OCI-LY1 (cell line): Measurements from ENCODE around the gene ADARB2.

Source experiments
- H2AFZ ChIP-seq: fragments of 200-600 bp; sonication (generic), shearing (Covaris generic); 2 replicates; pipeline ENCODE4 v1.6.0; 2014; ENCODE audit warnings: antibody characterized with exemption, mild to moderate bottlenecking, low read length
- H3F3A ChIP-seq: fragments of 200-600 bp; sonication (generic), shearing (Covaris generic); 2 replicates; pipeline ENCODE4 v1.6.0; 2014; ENCODE audit warnings: mild to moderate bottlenecking, antibody characterized with exemption, low read length, moderate library complexity; ENCODE audit not compliant: insufficient read depth
- H3K27ac ChIP-seq: fragments of 200-600 bp; sonication (generic); 2 replicates; pipeline ENCODE4 v1.5.1; 2014; ENCODE audit warnings: low read length, mixed run types, mild to moderate bottlenecking, low read depth; ENCODE audit not compliant: poor library complexity, severe bottlenecking
- H3K27me3 ChIP-seq: fragments of 200-600 bp; sonication (generic); 2 replicates; pipeline ENCODE4 v1.6.0; 2014; ENCODE audit warnings: antibody characterized with exemption, mild to moderate bottlenecking, low read length, moderate library complexity; ENCODE audit not compliant: insufficient read depth
- H3K36me3 ChIP-seq: fragments of 200-600 bp; sonication (generic); 2 replicates; pipeline ENCODE4 v1.6.1; 2014; ENCODE audit warnings: mild to moderate bottlenecking, antibody characterized with exemption, low read length, moderate library complexity, mixed read lengths; ENCODE audit not compliant: insufficient read depth
- H3K4me1 ChIP-seq: fragments of 200-600 bp; sonication (generic); 2 replicates; pipeline ENCODE4 v1.5.1; 2014; ENCODE audit warnings: mild to moderate bottlenecking, low read length, moderate library complexity; ENCODE audit not compliant: insufficient read depth, severe bottlenecking
- H3K4me2 ChIP-seq: fragments of 200-600 bp; sonication (generic), shearing (Covaris generic); 2 replicates; pipeline ENCODE4 v1.6.1; 2014; ENCODE audit warnings: low read length
- H3K4me3 ChIP-seq: fragments of 200-600 bp; sonication (generic); 2 replicates; pipeline ENCODE4 v1.5.1; 2014; ENCODE audit warnings: low read length, low read depth, mild to moderate bottlenecking, mixed read lengths; ENCODE audit not compliant: poor library complexity, severe bottlenecking
- H3K79me2 ChIP-seq: fragments of 200-600 bp; shearing (Covaris generic); 2 replicates; pipeline ENCODE4 v1.6.1; 2016; ENCODE audit warnings: mixed run types, low read length, mixed read lengths; ENCODE audit not compliant: insufficient read depth
- H3K9ac ChIP-seq: fragments of 200-600 bp; sonication (generic), shearing (Covaris generic); 2 replicates; pipeline ENCODE4 v1.6.1; 2014; ENCODE audit warnings: mild to moderate bottlenecking, low read length, mixed read lengths
- H3K9me2 ChIP-seq: fragments of 200-600 bp; sonication (generic), shearing (Covaris generic); 2 replicates; pipeline ENCODE4 v1.6.1; 2014; ENCODE audit warnings: low read depth, mild to moderate bottlenecking, low read length, mixed read lengths
- H3K9me3 ChIP-seq: fragments of 200-600 bp; shearing (Covaris generic); 2 replicates; pipeline ENCODE4 v1.6.1; 2014; ENCODE audit warnings: low read length, mixed read lengths
- H4K20me1 ChIP-seq: fragments of 200-600 bp; sonication (generic), shearing (Covaris generic); 2 replicates; pipeline ENCODE4 v1.6.0; 2016; ENCODE audit warnings: mild to moderate bottlenecking, low read length; ENCODE audit not compliant: insufficient read depth
- CTCF ChIP-seq: fragments of 200-600 bp; sonication (generic), shearing (Covaris generic); IDR thresholded peaks from 2 replicates; pipeline ENCODE4 v1.5.1; 2017; ENCODE audit warnings: mild to moderate bottlenecking, antibody characterized with exemption, low read length, moderate library complexity, mixed read lengths
- EZH2 ChIP-seq: fragments of 200-600 bp; sonication (generic), shearing (Covaris generic); IDR thresholded peaks from 2 replicates; pipeline ENCODE4 v1.8.0; 2017; ENCODE audit warnings: borderline replicate concordance, mixed run types, mild to moderate bottlenecking, antibody characterized with exemption, low read length, moderate library complexity, mixed read lengths

ADARB2 gene

GRCh38 chr10:1483826-1484225 lies 253.5 kb downstream of the ADARB2 start:
- Histone ChIP-seq H3K27me3 (no peaks in the 10 kb centered on the region), H3K4me2 (no peak overlapping the region), H3K9ac (no peak overlapping the region), H3K36me3 (peaks cover 6% of the 10 kb centered on the region; the same call in 1 of the 2 replicates), H3K27ac (peak overlapping the region; percentile 8), H2AFZ (no peak overlapping the region), H3K4me1 (peaks cover 52% of the 10 kb centered on the region), H3K4me3 (no peak overlapping the region), H3K9me2 (no peaks in the 10 kb centered on the region), H3K79me2 (no peaks in the 10 kb centered on the region), H3K9me3 (no peaks in the 10 kb centered on the region), H4K20me1 (no peaks in the 10 kb centered on the region), H3F3A (no peaks in the 10 kb centered on the region)
- TF ChIP-seq CTCF (no peak), EZH2 (no peak)

- H3K79me2 ChIP-seq: no peaks in the 10 kb centered on the region
- H3K27ac ChIP-seq: peak overlapping the region; percentile 8
- H3K9me3 ChIP-seq: no peaks in the 10 kb centered on the region
- H3K36me3 ChIP-seq: peaks cover 8% of the 10 kb centered on the region
- H3K9ac ChIP-seq: no peak overlapping the region
- no peak overlapping the region for H3K4me3 ChIP-seq
- H3K9me2 ChIP-seq: no peaks in the 10 kb centered on the region
- no peak overlapping the region for H3K4me2 ChIP-seq
- TF ChIP-seq EZH2 (no peak), CTCF (no peak)
- H3K4me1 ChIP-seq: peaks cover 46% of the 10 kb centered on the region
- H3F3A ChIP-seq: no peaks in the 10 kb centered on the region
- H4K20me1 ChIP-seq: no peaks in the 10 kb centered on the region
- no peaks in the 10 kb centered on the region for H3K27me3 ChIP-seq
- no peak overlapping the region for H2AFZ ChIP-seq
These were observed 254.1 kb downstream of the ADARB2 start for GRCh38 chr10:1483246-1483645.

GRCh38 chr10:1477578-1477977 lies 259.7 kb downstream of the ADARB2 start:
- 0 out of 2 replicates have a peak, but pooled peaks cover 5% of the 10 kb centered on the region for H3F3A ChIP-seq
- H3K27me3 ChIP-seq: no peaks in the 10 kb centered on the region
- no peaks in the 10 kb centered on the region for H3K79me2 ChIP-seq
- TF ChIP-seq CTCF (no peak), EZH2 (no peak)
- H3K4me1 ChIP-seq: peaks cover 57% of the 10 kb centered on the region
- H4K20me1 ChIP-seq: no peaks in the 10 kb centered on the region
- no peak overlapping the region for H3K4me2 ChIP-seq
- 0 out of 2 replicates have a peak, but pooled peaks cover 5% of the 10 kb centered on the region for H3K9me3 ChIP-seq
- no peaks in the 10 kb centered on the region for H3K9me2 ChIP-seq
- H3K36me3 ChIP-seq: peaks cover 11% of the 10 kb centered on the region
- no peak overlapping the region for H2AFZ ChIP-seq
- no peak overlapping the region for H3K9ac ChIP-seq
- H3K27ac ChIP-seq: peak overlapping the region; percentile 98
- H3K4me3 ChIP-seq: no peak overlapping the region
